Measurements from ENCODE around the gene PAFAH2. TPM values are rescaled to one million over a fixed set of nuclear protein-coding genes. Genes with fewer than 3 reads are reported as not detected.

The PAFAH2 gene
- total RNA-seq, 2 experiments from 2014 or later: 7.4 to 8.0 TPM

DNA sequence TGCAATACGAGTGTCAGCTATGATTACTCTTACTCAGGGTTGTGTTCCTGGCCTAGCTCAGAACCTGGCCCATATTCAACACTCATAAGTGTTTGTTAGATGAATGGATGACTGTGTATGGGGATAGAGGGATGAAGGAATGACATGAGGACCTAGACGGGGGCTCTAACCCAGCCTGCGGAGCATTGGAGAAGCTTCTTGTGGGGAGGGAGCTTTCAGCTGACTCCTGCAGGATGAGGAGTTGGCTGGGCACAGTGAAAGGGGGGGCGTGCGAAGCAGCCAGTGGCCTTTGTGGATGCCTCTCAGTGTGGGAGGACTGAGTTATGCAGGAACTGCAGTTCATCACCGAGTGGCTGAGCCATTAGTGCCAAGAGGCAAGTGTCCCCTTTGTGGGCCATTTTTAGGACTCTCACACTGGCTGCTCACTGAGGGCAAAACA is 22.5 kb upstream of the PAFAH2 start:
- H3K27me3 Mint-ChIP-seq: no peaks in the 10 kb centered on the region
- H3K36me3 Mint-ChIP-seq (ENCODE audit: low read depth): no peaks in the 10 kb centered on the region
- peaks cover 19% of the 10 kb centered on the region for H3K4me1 Mint-ChIP-seq (ENCODE audit: low read depth)
- no peak overlapping the region for H3K27ac Mint-ChIP-seq
- H3K9me3 Mint-ChIP-seq: no peaks in the 10 kb centered on the region
- ChIA-PET POLR2A (interaction anchor here (0.7 to 1.0 kb wide), 2 partner anchors 124 to 126 kb away, joined by 3 to 4 read pairs; no protein-coding TSS in a partner anchor), CTCF (interaction anchor here (0.9 to 1.2 kb wide), 3 partner anchors 16 to 125 kb away, joined by 3 to 5 read pairs (median 4); partner anchors contain the start of gene PAFAH2)
- ATAC-seq (no peak), DNase-seq (no peak)
- intact Hi-C loops (cut with micrococcal nuclease): no loop called here
- no peak for TF ChIP-seq CTCF (IDR thresholded peaks at IDR 0.05)
- no peak overlapping the region for H3K4me3 Mint-ChIP-seq

GRCh38 chr1:26019641-26020315 is 21.9 kb upstream of the PAFAH2 start:
- no peak overlapping the region for H3K27ac Mint-ChIP-seq
- H3K9me3 Mint-ChIP-seq: no peaks in the 10 kb centered on the region
- H3K27me3 Mint-ChIP-seq: no peaks in the 10 kb centered on the region
- ATAC-seq (no peak), DNase-seq (peak; percentile 18)
- no peaks in the 10 kb centered on the region for H3K36me3 Mint-ChIP-seq (ENCODE audit: low read depth)
- no peak for TF ChIP-seq CTCF (IDR thresholded peaks at IDR 0.05)
- no peak overlapping the region for H3K4me3 Mint-ChIP-seq
- CTCF ChIA-PET: interaction anchor here (0.9 to 1.2 kb wide), 3 partner anchors 16 to 124 kb away, joined by 3 to 5 read pairs (median 4); partner anchors contain the start of gene PAFAH2
- H3K4me1 Mint-ChIP-seq (ENCODE audit: low read depth): peaks cover 19% of the 10 kb centered on the region
- intact Hi-C loops (cut with micrococcal nuclease): no loop called here
- POLR2A ChIA-PET: interaction anchor here (0.5 to 1.0 kb wide), 3 partner anchors 80 to 125 kb away, joined by 3 to 4 read pairs (median 3); no protein-coding TSS in a partner anchor

DNA sequence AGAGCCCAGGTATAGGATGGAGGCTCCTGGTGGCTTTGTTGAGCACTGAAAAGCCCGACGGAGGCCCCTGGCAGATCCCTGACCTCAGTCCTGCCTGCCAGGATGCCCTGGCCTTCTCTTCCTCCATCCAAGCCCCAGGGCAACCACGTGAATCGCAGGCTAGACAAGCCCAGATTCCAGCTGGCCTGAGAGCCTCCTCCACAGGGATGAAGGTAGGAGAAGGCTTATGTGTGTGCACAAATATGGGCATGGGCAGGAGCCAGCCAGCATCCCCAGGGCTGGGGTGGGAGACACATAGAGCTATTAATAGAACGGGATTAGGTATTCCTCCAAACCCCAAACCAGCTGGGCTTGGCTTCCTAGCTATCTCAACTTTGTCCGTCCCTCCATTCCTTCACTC is 19.7 kb upstream of the PAFAH2 start:
- Mint-ChIP-seq H3K4me1 (ENCODE audit: low read depth) (peaks cover 19% of the 10 kb centered on the region), H3K36me3 (ENCODE audit: low read depth) (no peaks in the 10 kb centered on the region), H3K9me3 (no peaks in the 10 kb centered on the region), H3K4me3 (no peak overlapping the region), H3K27me3 (no peaks in the 10 kb centered on the region), H3K27ac (no peak overlapping the region)
- DNase-seq: no peak
- no peak for TF ChIP-seq CTCF (IDR thresholded peaks at IDR 0.05)
- intact Hi-C loops (cut with micrococcal nuclease): no loop called here
- ChIA-PET POLR2A (interaction anchor here (1.9 kb wide), 1 partner anchor 20 kb away, joined by 4 read pairs; the partner anchor contains the start of gene PAFAH2), CTCF (interaction anchor here (1.3 to 2.4 kb wide), 5 partner anchors 10 to 122 kb away, joined by 4 to 13 read pairs (median 5); partner anchors contain the start of gene PAFAH2)
- ATAC-seq: no peak

- DNase-seq (peak; percentile 62), ATAC-seq (peak; percentile 93)
- no peak for TF ChIP-seq CTCF (IDR thresholded peaks at IDR 0.05)
- intact Hi-C loops (cut with micrococcal nuclease): no loop called here
- ChIA-PET POLR2A (interaction anchor here (0.5 to 1.9 kb wide), 2 partner anchors 20 to 170 kb away, joined by 4 read pairs; partner anchors contain the start of gene PAFAH2), CTCF (interaction anchor here (0.6 to 2.4 kb wide), 6 partner anchors 10 to 492 kb away, joined by 3 to 13 read pairs (median 5); partner anchors contain the start of gene PAFAH2)
- Mint-ChIP-seq H3K9me3 (no peaks in the 10 kb centered on the region), H3K4me3 (no peak overlapping the region), H3K36me3 (ENCODE audit: low read depth) (no peaks in the 10 kb centered on the region), H3K4me1 (ENCODE audit: low read depth) (peaks cover 19% of the 10 kb centered on the region), H3K27me3 (no peaks in the 10 kb centered on the region), H3K27ac (no peak overlapping the region)
Observed at GRCh38 chr1:26016953-26017545, 19.2 kb upstream of the PAFAH2 start.
